Measurements from ENCODE around the gene TRIM8. TPM values are rescaled to one million over a fixed set of nuclear protein-coding genes. Genes with fewer than 3 reads are reported as not detected.
A peak's percentile ranks its signal among the peaks of the same experiment; 100 is the strongest.

The TRIM8 gene
- total RNA-seq, 1 donor from 2014 or later = 182 TPM

- DNase-seq (ENCODE audit: low read depth) = no peak
- no peak for TF ChIP-seq CTCF (conservative IDR thresholded peaks at IDR 0.05; ENCODE audit: low read depth, low read length)
- no peak overlapping the region for H3K4me3 ChIP-seq (ENCODE audit: low read depth, low read length)
Observed at GRCh38 chr10:102676534-102677315, 32.4 kb downstream of the TRIM8 start.

GRCh38 chr10:102677331-102678067 lies 33.2 kb downstream of the TRIM8 start:
- no peak overlapping the region for H3K4me3 ChIP-seq (ENCODE audit: low read depth, low read length)
- no peak for DNase-seq (ENCODE audit: low read depth)
- TF ChIP-seq CTCF (conservative IDR thresholded peaks at IDR 0.05; ENCODE audit: low read depth, low read length) = no peak

- DNase-seq (ENCODE audit: low read depth) = no peak
- no peak for TF ChIP-seq CTCF (conservative IDR thresholded peaks at IDR 0.05; ENCODE audit: low read depth, low read length)
Observed at GRCh38 chr10:102678068-102678400, 33.8 kb downstream of the TRIM8 start.

GRCh38 chr10:102678842-102679289 lies 34.6 kb downstream of the TRIM8 start:
- H3K4me3 ChIP-seq (ENCODE audit: low read depth, low read length) = peak overlapping the region; percentile 25
- TF ChIP-seq CTCF (conservative IDR thresholded peaks at IDR 0.05; ENCODE audit: low read depth, low read length) = peak; percentile 86

More at GRCh38 chr10:102678068-102678400, 33.8 kb downstream of the TRIM8 start:
- H3K4me3 ChIP-seq (ENCODE audit: low read depth, low read length) = no peak overlapping the region

GRCh38 chr10:102679596-102679995 lies 35.3 kb downstream of the TRIM8 start:
- no peak for DNase-seq (ENCODE audit: low read depth)
- no peak overlapping the region for H3K4me3 ChIP-seq (ENCODE audit: low read depth, low read length)
- no peak for TF ChIP-seq CTCF (conservative IDR thresholded peaks at IDR 0.05; ENCODE audit: low read depth, low read length)

More at GRCh38 chr10:102678842-102679289, 34.6 kb downstream of the TRIM8 start:
- no peak for DNase-seq (ENCODE audit: low read depth)

- no peak overlapping the region for H3K4me3 ChIP-seq (ENCODE audit: low read depth, low read length)
- TF ChIP-seq CTCF (conservative IDR thresholded peaks at IDR 0.05; ENCODE audit: low read depth, low read length) = no peak
Observed at GRCh38 chr10:102681696-102682095, 37.4 kb downstream of the TRIM8 start.

More at GRCh38 chr10:102681696-102682095, 37.4 kb downstream of the TRIM8 start:
- DNase-seq (ENCODE audit: low read depth) = no peak

Measured in epithelial cell of proximal tubule (primary cell).